ENCODE measurements around the gene AFMID.
"Not testable (repeated sequence)": the region's sequence is repeated elsewhere in the genome, so short reads cannot be mapped to it uniquely, and the experiment has no call there.

Gene AFMID

GRCh38 chr17:78154903-78155811 is 32.0 kb upstream of the AFMID start:
- FAIRE-seq = no peak

- no peak for FAIRE-seq
Observed at GRCh38 chr17:78159575-78160158, 27.5 kb upstream of the AFMID start.

GRCh38 chr17:78163881-78164747 is 23.0 kb upstream of the AFMID start:
- FAIRE-seq = no peak

GRCh38 chr17:78164748-78165607 is 22.2 kb upstream of the AFMID start:
- no peak for FAIRE-seq

GRCh38 chr17:78166416-78166815 is 20.7 kb upstream of the AFMID start:
- FAIRE-seq = no peak

GRCh38 chr17:78168242-78168902 is 18.8 kb upstream of the AFMID start, which contains the start of gene SYNGR2:
Gene SYNGR2, plus strand, starts transcription at chr17:78168581. Its CDS starts 36 bp downstream, at chr17:78168617.
- no peak for FAIRE-seq

- FAIRE-seq = no peak
Observed at GRCh38 chr17:78168903-78169793, 18.0 kb upstream of the AFMID start.

- FAIRE-seq = no peak
Observed at GRCh38 chr17:78170692-78171590, 16.2 kb upstream of the AFMID start.

- not testable (repeated sequence) for FAIRE-seq
Observed at GRCh38 chr17:78171591-78172248, 15.4 kb upstream of the AFMID start.

- no peak for FAIRE-seq
Observed at GRCh38 chr17:78172249-78173051, 14.7 kb upstream of the AFMID start.

GRCh38 chr17:78173097-78173715 is 14.0 kb upstream of the AFMID start:
- no peak for FAIRE-seq

- FAIRE-seq = no peak
Observed at GRCh38 chr17:78174346-78174869, 12.8 kb upstream of the AFMID start.

GRCh38 chr17:78174870-78175642 is 12.1 kb upstream of the AFMID start:
- FAIRE-seq = no peak

GRCh38 chr17:78175643-78175981 is 11.6 kb upstream of the AFMID start:
- no peak for FAIRE-seq

GRCh38 chr17:78176548-78177025 is 10.6 kb upstream of the AFMID start:
- no peak for FAIRE-seq

GRCh38 chr17:78179372-78179771 is 7.8 kb upstream of the AFMID start:
- no peak for FAIRE-seq

Measured in islet of Langerhans (tissue), 1 donor.